Astrocyte (in vitro differentiated cells and primary cell): ENCODE measurements around the gene AP2M1. TPM values are rescaled to one million over a fixed set of nuclear protein-coding genes. Genes with fewer than 3 reads are reported as not detected.

Source experiments
- DNase-seq: peaks from one replicate; pipeline ENCODE4 v3.0.0-alpha.2; 2010; ENCODE audit warnings: low read depth
- FAIRE-seq: peaks from 2 replicates; lab custom pipeline; 2011; peaks lifted over from hg19 to GRCh38; lab: Jason Lieb, UNC
- H2AFZ ChIP-seq: 2 replicates; pipeline ENCODE4 v1.6.0; 2012; ENCODE audit warnings: low read depth, low read length, inconsistent platforms
- H3K27ac ChIP-seq: 2 replicates; pipeline ENCODE4 v1.5.1; 2011; ENCODE audit warnings: low read depth, low read length, inconsistent platforms
- H3K27me3 ChIP-seq: 2 replicates; pipeline ENCODE4 v1.6.0; 2011; ENCODE audit warnings: low read length, inconsistent platforms; ENCODE audit not compliant: insufficient read depth
- H3K36me3 ChIP-seq: 2 replicates; pipeline ENCODE4 v1.5.1; 2011; ENCODE audit warnings: low read length, inconsistent platforms; ENCODE audit not compliant: insufficient read depth
- H3K4me1 ChIP-seq: 2 replicates; pipeline ENCODE4 v1.5.1; 2011; ENCODE audit warnings: low read length, inconsistent platforms; ENCODE audit not compliant: insufficient read depth
- H3K4me2 ChIP-seq: 2 replicates; pipeline ENCODE4 v1.6.0; 2012; ENCODE audit warnings: low read length, inconsistent platforms
- H3K4me3 ChIP-seq: 2 replicates; pipeline ENCODE4 v1.5.1; 2011; ENCODE audit warnings: low read depth, mild to moderate bottlenecking, low read length, inconsistent platforms; ENCODE audit not compliant: insufficient read depth
- H3K79me2 ChIP-seq: 2 replicates; pipeline ENCODE4 v1.6.0; 2012; ENCODE audit warnings: mild to moderate bottlenecking, low read length, inconsistent platforms; ENCODE audit not compliant: insufficient read depth
- H3K9ac ChIP-seq: 2 replicates; pipeline ENCODE4 v1.6.0; 2012; ENCODE audit warnings: mild to moderate bottlenecking, low read length, inconsistent platforms
- H3K9me3 ChIP-seq: 2 replicates; pipeline ENCODE4 v1.5.1; 2012; ENCODE audit warnings: low read depth, mild to moderate bottlenecking, low read length, inconsistent platforms; ENCODE audit not compliant: insufficient read depth
- H4K20me1 ChIP-seq: 2 replicates; pipeline ENCODE4 v1.6.0; 2012; ENCODE audit warnings: low read length, inconsistent platforms; ENCODE audit not compliant: insufficient read depth
- H3K27ac Mint-ChIP-seq: one replicate; pipeline ENCODE4 v1.8.0; 2021; ENCODE audit warnings: mild to moderate bottlenecking, mixed read lengths; ENCODE audit not compliant: unreplicated experiment
- H3K27me3 Mint-ChIP-seq: one replicate; pipeline ENCODE4 v1.8.0; 2021; ENCODE audit warnings: low read depth, mixed read lengths; ENCODE audit not compliant: unreplicated experiment
- H3K36me3 Mint-ChIP-seq: one replicate; pipeline ENCODE4 v1.8.0; 2021; ENCODE audit warnings: low read depth, mixed read lengths; ENCODE audit not compliant: unreplicated experiment
- H3K4me1 Mint-ChIP-seq: one replicate; pipeline ENCODE4 v1.8.0; 2021; ENCODE audit warnings: low read depth, mixed read lengths; ENCODE audit not compliant: unreplicated experiment
- H3K4me3 Mint-ChIP-seq: one replicate; pipeline ENCODE4 v1.8.0; 2021; ENCODE audit warnings: mild to moderate bottlenecking, moderate library complexity, mixed read lengths; ENCODE audit not compliant: unreplicated experiment
- H3K9me3 Mint-ChIP-seq: one replicate; pipeline ENCODE4 v1.8.0; 2021; ENCODE audit warnings: mild to moderate bottlenecking, mixed read lengths; ENCODE audit not compliant: unreplicated experiment
- CTCF ChIP-seq: IDR thresholded peaks from 2 replicates; pipeline ENCODE4 v1.5.1; 2011; ENCODE audit warnings: low read depth, mild to moderate bottlenecking, inconsistent platforms, low read length, moderate library complexity; ENCODE audit not compliant: insufficient read depth
- EZH2 ChIP-seq: IDR thresholded peaks from 2 replicates; pipeline ENCODE4 v1.6.1; 2012; ENCODE audit warnings: mild to moderate bottlenecking, low read length, inconsistent platforms; ENCODE audit not compliant: insufficient read depth
- total RNA-seq: library from RNA; stranded (reverse); gene quantifications from 2 replicates; pipeline ENCODE4 v1.2.1, GENCODE V29; 2021

AP2M1 gene
- total RNA-seq, 1 donor from 2014 or later = 603 TPM

- DNase-seq = peak; percentile 36
- H3K9ac ChIP-seq = peak overlapping the region; percentile 91
- peak overlapping the region; percentile 92 for H3K4me3 ChIP-seq
- peaks cover 4% of the 10 kb centered on the region for H3K36me3 ChIP-seq
- peaks cover 28% of the 10 kb centered on the region for H3K4me1 ChIP-seq
- no peak for FAIRE-seq
- H2AFZ ChIP-seq = no peak overlapping the region
- peaks cover 59% of the 10 kb centered on the region for H3K79me2 ChIP-seq
- no peaks in the 10 kb centered on the region for H3K27me3 ChIP-seq
- H3K27ac ChIP-seq = peak overlapping the region; percentile 75
- TF ChIP-seq CTCF = no peak
- no peak for TF ChIP-seq EZH2
- H3K27ac Mint-ChIP-seq = peak overlapping the region; percentile 92
- H3K4me3 Mint-ChIP-seq = peak overlapping the region; percentile 96
- H3K9me3 ChIP-seq = no peaks in the 10 kb centered on the region
- peaks cover 18% of the 10 kb centered on the region for H3K4me1 Mint-ChIP-seq
- H3K4me2 ChIP-seq = peak overlapping the region; percentile 99
- H3K36me3 Mint-ChIP-seq = peaks cover 2% of the 10 kb centered on the region
- peaks cover 54% of the 10 kb centered on the region for H4K20me1 ChIP-seq
- H3K27me3 Mint-ChIP-seq = no peaks in the 10 kb centered on the region
- H3K9me3 Mint-ChIP-seq = no peaks in the 10 kb centered on the region
These were observed 18.1 kb upstream of the AP2M1 start for GRCh38 chr3:184156522-184156955.

- Histone ChIP-seq H3K27me3 (no peaks in the 10 kb centered on the region), H3K9ac (peak overlapping the region; percentile 91), H2AFZ (no peak overlapping the region), H3K9me3 (no peaks in the 10 kb centered on the region), H3K27ac (peak overlapping the region; percentile 75), H3K36me3 (peaks cover 4% of the 10 kb centered on the region), H3K4me2 (peak overlapping the region; percentile 99), H3K79me2 (peaks cover 66% of the 10 kb centered on the region), H3K4me3 (peak overlapping the region; percentile 92), H4K20me1 (peaks cover 61% of the 10 kb centered on the region), H3K4me1 (peaks cover 32% of the 10 kb centered on the region)
- Mint-ChIP-seq H3K36me3 (peaks cover 2% of the 10 kb centered on the region), H3K9me3 (no peaks in the 10 kb centered on the region), H3K4me1 (peaks cover 21% of the 10 kb centered on the region), H3K4me3 (peak overlapping the region; percentile 96), H3K27ac (peak overlapping the region; percentile 92), H3K27me3 (no peaks in the 10 kb centered on the region)
- TF ChIP-seq EZH2 (no peak), CTCF (no peak)
- DNase-seq = no peak
- FAIRE-seq = no peak
These were observed 17.4 kb upstream of the AP2M1 start for GRCh38 chr3:184157206-184157605.

GRCh38 chr3:184158404-184158803 lies 16.3 kb upstream of the AP2M1 start:
- Histone ChIP-seq H3K27me3 (no peaks in the 10 kb centered on the region), H3K79me2 (peaks cover 78% of the 10 kb centered on the region), H3K27ac (no peak overlapping the region), H3K36me3 (peaks cover 6% of the 10 kb centered on the region), H4K20me1 (peaks cover 73% of the 10 kb centered on the region), H2AFZ (no peak overlapping the region), H3K4me3 (no peak overlapping the region), H3K4me1 (peaks cover 32% of the 10 kb centered on the region), H3K9ac (no peak overlapping the region), H3K4me2 (peak overlapping the region; percentile 99), H3K9me3 (no peaks in the 10 kb centered on the region)
- H3K4me3 Mint-ChIP-seq = peak overlapping the region; percentile 96
- peaks cover 23% of the 10 kb centered on the region for H3K4me1 Mint-ChIP-seq
- no peak overlapping the region for H3K27ac Mint-ChIP-seq
- FAIRE-seq (no peak), DNase-seq (no peak)
- no peaks in the 10 kb centered on the region for H3K9me3 Mint-ChIP-seq
- H3K27me3 Mint-ChIP-seq = no peaks in the 10 kb centered on the region
- TF ChIP-seq EZH2 = no peak
- TF ChIP-seq CTCF = no peak
- peaks cover 5% of the 10 kb centered on the region for H3K36me3 Mint-ChIP-seq
